Measurements from ENCODE around the gene SLITRK4. TPM values are rescaled to one million over a fixed set of nuclear protein-coding genes. Genes with fewer than 3 reads are reported as not detected.

The SLITRK4 gene
- polyA plus RNA-seq, 1 donor (not counting 4 experiments of a cell fraction or from before 2014, with no cell fraction given): not detected

DNA sequence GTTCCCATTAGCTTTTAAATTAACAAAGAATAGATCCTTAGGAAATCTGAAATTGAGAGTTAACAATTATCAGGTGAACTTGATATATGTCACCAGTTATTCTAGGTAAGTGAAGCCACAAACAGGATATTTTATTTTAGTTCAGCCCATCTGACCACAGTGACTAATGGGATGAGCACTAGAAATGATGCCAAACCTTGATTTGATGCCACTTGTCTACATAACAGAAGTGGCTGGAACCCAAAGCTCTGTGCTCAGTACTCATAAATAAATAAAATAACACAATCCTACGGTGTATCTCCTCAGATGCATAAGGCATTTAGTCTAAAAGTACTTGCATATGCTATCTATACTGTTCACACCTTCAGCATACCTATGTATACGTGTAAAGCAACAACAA is 12.2 kb downstream of the SLITRK4 start:
- Histone ChIP-seq H3K9me1 (ENCODE audit: control insufficient read depth, extremely low read depth, insufficient read depth, low read length) (no peaks in the 10 kb centered on the region), H4K20me1 (ENCODE audit: control insufficient read depth, extremely low read depth, insufficient read depth, low read length) (no peaks in the 10 kb centered on the region), H3K9ac (ENCODE audit: control insufficient read depth, extremely low read depth, insufficient read depth, low read length) (no peak overlapping the region), H3K4me1 (ENCODE audit: control insufficient read depth, extremely low read depth, insufficient read depth, low read length) (no peaks in the 10 kb centered on the region), H3K79me2 (ENCODE audit: control insufficient read depth, insufficient read depth, low read length) (no peaks in the 10 kb centered on the region), H3K27me3 (ENCODE audit: control insufficient read depth, extremely low read depth, insufficient read depth, low read length) (no peaks in the 10 kb centered on the region), H2AFZ (ENCODE audit: control insufficient read depth, low read length) (no peak overlapping the region), H3K4me3 (ENCODE audit: control insufficient read depth in 2 of 3, extremely low read depth in 1 of 3, insufficient read depth in 2 of 3, low read depth in 1 of 3, low read length in 3 of 3) (no peak overlapping the region), H3K36me3 (ENCODE audit: control insufficient read depth in 2 of 2, extremely low read depth in 1 of 2, insufficient read depth in 2 of 2, low read length in 2 of 2) (no peaks in the 10 kb centered on the region), H3K9me3 (ENCODE audit: control insufficient read depth, low read depth, low read length) (no peaks in the 10 kb centered on the region), H3K4me2 (ENCODE audit: control insufficient read depth, extremely low read depth, insufficient read depth, low read depth, low read length) (no peak overlapping the region), H3K27ac (ENCODE audit: control insufficient read depth, insufficient read depth, low read length) (no peak overlapping the region)
- no peak for FAIRE-seq
- no peak for TF ChIP-seq EZH2 (IDR thresholded peaks at IDR 0.05; ENCODE audit: low read length)
- no peak for TF ChIP-seq CTCF (optimal IDR thresholded peaks at IDR 0.05 in 1 of 3, IDR thresholded peaks at IDR 0.05 in 1 of 3, conservative IDR thresholded peaks at IDR 0.05 in 1 of 3; ENCODE audit: extremely low read depth in 1 of 3, insufficient read depth in 2 of 3, low read length in 3 of 3)
- no peak for DNase-seq (ENCODE audit: low read depth, low spot score)
- dilution Hi-C loops (cut with MboI; ENCODE audit: extremely low pct_ligation_motif_present, low sequenced_read_pairs): no loop called here

GRCh38 chrX:143621276-143621675 is 14.6 kb downstream of the SLITRK4 start:
- dilution Hi-C loops (cut with MboI; ENCODE audit: extremely low pct_ligation_motif_present, low sequenced_read_pairs): no loop called here
- Histone ChIP-seq H3K36me3 (ENCODE audit: control insufficient read depth in 2 of 2, extremely low read depth in 1 of 2, insufficient read depth in 2 of 2, low read length in 2 of 2) (no peaks in the 10 kb centered on the region), H3K79me2 (ENCODE audit: control insufficient read depth, insufficient read depth, low read length) (no peaks in the 10 kb centered on the region), H3K27me3 (ENCODE audit: control insufficient read depth, extremely low read depth, insufficient read depth, low read length) (no peaks in the 10 kb centered on the region), H3K9me3 (ENCODE audit: control insufficient read depth, low read depth, low read length) (no peaks in the 10 kb centered on the region), H4K20me1 (ENCODE audit: control insufficient read depth, extremely low read depth, insufficient read depth, low read length) (no peaks in the 10 kb centered on the region), H3K4me2 (ENCODE audit: control insufficient read depth, extremely low read depth, insufficient read depth, low read depth, low read length) (no peak overlapping the region), H2AFZ (ENCODE audit: control insufficient read depth, low read length) (no peak overlapping the region), H3K9me1 (ENCODE audit: control insufficient read depth, extremely low read depth, insufficient read depth, low read length) (no peaks in the 10 kb centered on the region), H3K4me3 (ENCODE audit: control insufficient read depth in 2 of 3, extremely low read depth in 1 of 3, insufficient read depth in 2 of 3, low read depth in 1 of 3, low read length in 3 of 3) (no peak overlapping the region), H3K27ac (ENCODE audit: control insufficient read depth, insufficient read depth, low read length) (no peak overlapping the region), H3K9ac (ENCODE audit: control insufficient read depth, extremely low read depth, insufficient read depth, low read length) (no peak overlapping the region), H3K4me1 (ENCODE audit: control insufficient read depth, extremely low read depth, insufficient read depth, low read length) (no peaks in the 10 kb centered on the region)
- no peak for TF ChIP-seq CTCF (optimal IDR thresholded peaks at IDR 0.05 in 1 of 3, IDR thresholded peaks at IDR 0.05 in 1 of 3, conservative IDR thresholded peaks at IDR 0.05 in 1 of 3; ENCODE audit: extremely low read depth in 1 of 3, insufficient read depth in 2 of 3, low read length in 3 of 3)
- no peak for TF ChIP-seq EZH2 (IDR thresholded peaks at IDR 0.05; ENCODE audit: low read length)
- FAIRE-seq: no peak
- DNase-seq (ENCODE audit: low read depth, low spot score): no peak

Measured in keratinocyte (primary cell).